Measurements from ENCODE around the gene OR10Z1. TPM values are rescaled to one million over a fixed set of nuclear protein-coding genes. Genes with fewer than 3 reads are reported as not detected.

OR10Z1 gene
- not detected in 2 replicates for total RNA-seq

GRCh38 chr1:158604968-158605367 lies at the start of gene OR10Z1:
OR10Z1 (plus strand) TSS chr1:158605268; CDS start chr1:158606439, 1,171 bp downstream.

DNA sequence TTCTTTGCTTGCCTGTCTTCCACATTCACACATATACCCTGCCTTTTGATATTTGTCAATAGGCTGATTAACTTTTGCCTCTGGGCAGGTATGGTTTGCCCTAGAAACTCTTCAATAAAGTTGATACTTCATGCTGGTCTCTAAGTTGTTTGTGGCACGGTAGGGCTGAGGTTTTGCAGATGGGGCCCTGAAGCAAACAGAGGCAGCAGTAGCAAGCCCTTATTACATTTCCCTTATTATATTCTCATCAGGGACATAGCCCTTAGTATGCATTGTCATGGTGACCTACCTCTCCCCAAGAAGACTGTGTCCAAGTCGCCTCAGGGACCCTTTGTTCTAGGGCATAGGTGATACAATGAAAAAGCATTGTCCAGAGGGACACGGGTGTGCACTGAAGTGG lies 34.6 kb upstream of the OR10Z1 start, which contains the start of gene OR6P1:
OR6P1 (minus strand) TSS at position 101 of the 400 bp plus-strand sequence. CDS start 6,976 bp downstream, outside the sequence.

DNA sequence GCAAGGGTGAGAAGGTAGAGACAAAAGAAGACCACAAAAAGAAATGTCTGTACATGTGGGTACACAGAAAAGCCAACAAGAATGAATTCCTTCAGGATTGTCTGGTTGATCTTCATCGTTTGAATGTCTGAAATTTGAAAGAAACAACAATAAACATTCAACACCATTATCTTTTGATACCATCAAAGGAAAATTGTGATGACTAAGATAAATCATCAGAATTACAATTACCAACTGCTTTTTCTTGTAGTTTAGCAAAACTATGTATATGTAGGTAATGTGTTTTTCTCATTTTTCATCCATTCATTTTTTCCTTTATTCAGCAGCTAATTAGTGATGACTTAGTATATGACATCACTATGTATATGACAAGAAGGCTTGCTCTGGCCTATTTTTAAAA lies 25.3 kb upstream of the OR10Z1 start, which contains the start of gene OR10X1:
OR10X1 (minus strand) TSS at position 167 of the 400 bp plus-strand sequence; CDS start at position 167, 0 bp downstream.

Other genes starting within 250 kb of the OR10Z1 start
- gene OR10T2, start 205.8 kb upstream of the OR10Z1 start, total RNA-seq: not detected in 2 replicates
- gene OR10K2, start 179.0 kb upstream of the OR10Z1 start, total RNA-seq: not detected in 2 replicates
- not detected in 2 replicates for gene OR10K1, start 143.4 kb upstream of the OR10Z1 start, total RNA-seq
- not detected in 2 replicates for gene OR10R2, start 133.0 kb upstream of the OR10Z1 start, total RNA-seq
- not detected in 2 replicates for gene OR6Y1, start 50.9 kb upstream of the OR10Z1 start, total RNA-seq
- gene OR6P1, start 34.7 kb upstream of the OR10Z1 start, total RNA-seq: not detected in 2 replicates
- gene OR10X1, start 25.4 kb upstream of the OR10Z1 start, total RNA-seq: not detected in 2 replicates
- gene SPTA1, start 81.4 kb downstream of the OR10Z1 start, total RNA-seq: not detected in 2 replicates
- not detected in 2 replicates for gene OR6K2, start 95.4 kb downstream of the OR10Z1 start, total RNA-seq
- not detected in 2 replicates for gene OR6K3, start 115.5 kb downstream of the OR10Z1 start, total RNA-seq
- not detected in 2 replicates for gene OR6K6, start 149.5 kb downstream of the OR10Z1 start, total RNA-seq
- gene OR6N1, start 166.9 kb downstream of the OR10Z1 start, total RNA-seq: not detected in 2 replicates
- not detected in 2 replicates for gene OR6N2, start 175.9 kb downstream of the OR10Z1 start, total RNA-seq
- not detected in 2 replicates for gene MNDA, start 226.1 kb downstream of the OR10Z1 start, total RNA-seq

All from nasal cavity respiratory epithelium epithelial cell of viscerocranial mucosa (primary cell).